Measurements from ENCODE around the gene NEUROD2. TPM values are rescaled to one million over a fixed set of nuclear protein-coding genes. Genes with fewer than 3 reads are reported as not detected.
A peak's percentile ranks its signal among the peaks of the same experiment; 100 is the strongest.

The NEUROD2 gene
- total and polyA plus RNA-seq, 2 of the 8 experiments (the other 6 are each of a cell fraction or from before 2014, with no cell fraction given) = not detected

GRCh38 chr17:39595294-39595693, 12.4 kb downstream of the NEUROD2 start:
- H3K4ac ChIP-seq (replicated peaks; ENCODE audit: insufficient read length, low read depth, low read length) = no peak overlapping the region
- peak overlapping the region in 1 of 4 experiments; percentile 36; a peak in 2 of 8 replicates for H3K4me3 ChIP-seq (ENCODE audit: extremely low read depth in 1 of 4, insufficient read depth in 2 of 4, low read depth in 3 of 4, low read length in 4 of 4)
- H2BK120ac ChIP-seq (replicated peaks; ENCODE audit: low read depth, low read length) = no peak overlapping the region
- peak overlapping the region; percentile 59 to 66 for H3K4me2 ChIP-seq (ENCODE audit: insufficient read depth in 1 of 2, low read depth in 2 of 2, low read length in 2 of 2)
- no peaks in the 10 kb centered on the region for H3K79me2 ChIP-seq (ENCODE audit: control insufficient read depth in 1 of 2, insufficient read depth in 2 of 2, low read length in 2 of 2)
- POLR2A ChIA-PET (ENCODE audit: partially characterized antibody) = interaction anchor here (0.7 to 1.4 kb wide), 6 partner anchors 9 to 42 kb away, joined by 3 to 6 read pairs (median 3); no protein-coding TSS in a partner anchor
- peak overlapping the region; percentile 69; the same call in 1 of the 2 replicates for H2BK12ac ChIP-seq (ENCODE audit: low read depth, low read length)
- H4K20me1 ChIP-seq (replicated peaks in 1 of 2; ENCODE audit: control insufficient read depth in 1 of 2, insufficient read depth in 2 of 2, low read length in 2 of 2) = peaks cover 3 to 12% of the 10 kb centered on the region in 2 experiments
- H4K91ac ChIP-seq (replicated peaks; ENCODE audit: insufficient read length, low read length) = no peak overlapping the region
- H3K9ac ChIP-seq (replicated peaks in 1 of 4; ENCODE audit: extremely low read depth in 1 of 4, low read depth in 3 of 4, low read length in 3 of 4) = no peak overlapping the region
- H2AFZ ChIP-seq (ENCODE audit: low read length) = no peak overlapping the region
- H3K27ac ChIP-seq (ENCODE audit: low read depth, low read length) = no peak overlapping the region
- peaks cover 8% of the 10 kb centered on the region; the same call in 1 of the 2 replicates for H3K23me2 ChIP-seq (ENCODE audit: low read depth, low read length)
- H3K56ac ChIP-seq (replicated peaks; ENCODE audit: insufficient read length, low read depth, low read length) = no peak overlapping the region
- H3K4me1 ChIP-seq (replicated peaks in 1 of 4; ENCODE audit: control insufficient read depth in 3 of 4, insufficient read depth in 4 of 4, low read length in 3 of 4) = peaks cover 5 to 39% (median 26%) of the 10 kb centered on the region in 4 experiments
- DNase-seq (ENCODE audit: low read depth in 1 of 2, low spot score in 2 of 2) (peak in 1 of 2 experiments; percentile 55), FAIRE-seq (no peak)
- no peak overlapping the region for H2BK15ac ChIP-seq (ENCODE audit: low read length)
- H3K9me3 ChIP-seq (ENCODE audit: insufficient read depth in 2 of 2, low read depth in 1 of 2, low read length in 1 of 2) = no peaks in the 10 kb centered on the region
- peaks cover 0 to 2% (median 0%) of the 10 kb centered on the region in 4 experiments; a peak in 1 of 8 replicates for H3K36me3 ChIP-seq (ENCODE audit: control insufficient read depth in 2 of 4, insufficient read depth in 4 of 4, low read length in 3 of 4)
- H2AK5ac ChIP-seq (ENCODE audit: low read depth, low read length) = 0 out of 2 replicates have a peak overlapping the region, but pooled peaks have one; percentile 26
- no peak overlapping the region for H4K8ac ChIP-seq (ENCODE audit: extremely low read depth, insufficient read depth, low read length)
- CTCF ChIA-PET (ENCODE audit: partially characterized antibody) = interaction anchor here (1.0 to 2.1 kb wide), 9 partner anchors 18 to 77 kb away, joined by 3 to 17 read pairs (median 4); no protein-coding TSS in a partner anchor
- no peak overlapping the region for H3K14ac ChIP-seq (ENCODE audit: insufficient read length)
- H2BK20ac ChIP-seq (ENCODE audit: low read length) = peak overlapping the region; percentile 91; the same call in 1 of the 2 replicates
- H3K27me3 ChIP-seq (replicated peaks in 1 of 4; ENCODE audit: control insufficient read depth in 3 of 4, extremely low read depth in 1 of 4, insufficient read depth in 3 of 4, low read length in 3 of 4) = peaks cover 50 to 81% (median 77%) of the 10 kb centered on the region in 4 experiments
- H3K23ac ChIP-seq (ENCODE audit: insufficient read length) = no peak overlapping the region
- WGBS, 2 experiments (ENCODE audit: extremely low coverage in 1 of 2, insufficient coverage in 1 of 2, insufficient read length in 1 of 2, insufficient replicate concordance in 2 of 2, low coverage in 1 of 2, low lambda C conversion rate in 2 of 2, missing lambda C conversion rate in 1 of 2) = 5% methylated on average over 4 of the region's 4 CpGs; no CpG with 5 or more reads in 1 of the 2 experiments
- TF ChIP-seq YY1 (IDR thresholded peaks at IDR 0.05; ENCODE audit: low read depth, low read length) = 0 out of 2 replicates have a peak, but pooled peaks have one; percentile 5
- no peak for TF ChIP-seq PHF8 (conservative IDR thresholded peaks at IDR 0.05; ENCODE audit: low read depth, low read length)
- TF ChIP-seq KDM5A (IDR thresholded peaks at IDR 0.05; ENCODE audit: low read length) = no peak
- no peak for TF ChIP-seq CBX8 (IDR thresholded peaks at IDR 0.05; ENCODE audit: borderline replicate concordance, low read depth, low read length)
- no peak for TF ChIP-seq KDM4A (IDR thresholded peaks at IDR 0.05; ENCODE audit: low read depth, low read length, severe bottlenecking)
- TF ChIP-seq CEBPB (IDR thresholded peaks at IDR 0.05; ENCODE audit: low read depth, low read length) = no peak
- TF ChIP-seq, protein P1, sequence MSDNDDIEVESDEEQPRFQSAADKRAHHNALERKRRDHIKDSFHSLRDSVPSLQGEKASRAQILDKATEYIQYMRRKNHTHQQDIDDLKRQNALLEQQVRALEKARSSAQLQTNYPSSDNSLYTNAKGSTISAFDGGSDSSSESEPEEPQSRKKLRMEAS (IDR thresholded peaks at IDR 0.05) = no peak
- TF ChIP-seq EGR1 (IDR thresholded peaks at IDR 0.05; ENCODE audit: borderline replicate concordance, low read depth, low read length) = peak; percentile 12; the same call in 1 of the 2 replicates
- no peak for TF ChIP-seq SP4 (IDR thresholded peaks at IDR 0.05; ENCODE audit: low read length)
- peak; percentile 38 for TF ChIP-seq CTBP2 (IDR thresholded peaks at IDR 0.05; ENCODE audit: borderline replicate concordance, insufficient read depth, insufficient read length, low read length)
- H3K79me1 ChIP-seq (ENCODE audit: low read depth, low read length) = no peaks in the 10 kb centered on the region
- peak overlapping the region; percentile 52; the same call in 1 of the 2 replicates for H3K18ac ChIP-seq (ENCODE audit: extremely low read depth, low read length)
- no peak overlapping the region for H4K5ac ChIP-seq (ENCODE audit: insufficient read length, low read depth, low read length)
- H2BK5ac ChIP-seq (ENCODE audit: low read depth, low read length) = peak overlapping the region; percentile 61; the same call in 1 of the 2 replicates
